T-cell (primary cell): ENCODE measurements around the gene DHX57. TPM values are rescaled to one million over a fixed set of nuclear protein-coding genes. Genes with fewer than 3 reads are reported as not detected.
"Not testable (repeated sequence)": the region's sequence is repeated elsewhere in the genome, so short reads cannot be mapped to it uniquely, and the experiment has no call there.

Experiments
- ATAC-seq, 4 experiments: fragments of 200-7000 bp in 3 of 4; fragments of 150-1000 bp in 1 of 4; cut with Tn5 transposase; replicated peaks in 1 of 4; 1 replicate in 3 of 4; 2 replicates in 1 of 4; pipeline ENCODE4 v1.10.0; 2021; ENCODE audit warnings: moderate library complexity in 3 of 4, mild to moderate bottlenecking in 2 of 4, moderate number of reproducible peaks in 1 of 4
- CTCF ChIA-PET, 2 donors: fragments of 300-600 bp; sonication (Branson Sonifier 250); formaldehyde crosslinking; loops; one replicate each; lab custom pipeline; 2022; ENCODE audit warnings: antibody characterized with exemption in 2 of 2; lab: Charles Lee
- POLR2A ChIA-PET, 2 donors: fragments of 300-600 bp; sonication (Branson Sonifier 250); formaldehyde crosslinking; loops; one replicate each; lab custom pipeline; 2022; ENCODE audit warnings: antibody characterized with exemption in 2 of 2; lab: Charles Lee
- DNase-seq, 35 experiments: peaks; one replicate each; pipeline versions ENCODE4 v3.0.0 to v3.0.0-alpha.2; 2013 to 2023
- H3K27ac ChIP-seq: one replicate; pipeline ENCODE4 v1.5.1; 2013; ENCODE audit warnings: low read length
- H3K27me3 ChIP-seq, 2 experiments: replicated peaks in 1 of 2; 1 replicate in 1 of 2; 2 replicates in 1 of 2; pipeline versions ENCODE4 v1.6.1 to v1.7.0; 2013; ENCODE audit warnings: low read length in 1 of 2, mixed read lengths in 1 of 2; ENCODE audit not compliant: control insufficient read depth in 2 of 2, insufficient read depth in 2 of 2; ENCODE audit errors: extremely low read depth in 1 of 2
- H3K36me3 ChIP-seq, 2 donors: 1 replicate in 1 of 2; 2 replicates in 1 of 2; pipeline versions ENCODE4 v1.6.1 to v1.7.0; 2013; ENCODE audit warnings: low read length in 1 of 2; ENCODE audit not compliant: control insufficient read depth in 2 of 2, insufficient read depth in 1 of 2; ENCODE audit errors: extremely low read depth in 1 of 2
- H3K4me1 ChIP-seq, 2 experiments: 1 replicate in 1 of 2; 2 replicates in 1 of 2; pipeline versions ENCODE4 v1.6.1 to v1.7.0; 2013; ENCODE audit warnings: low read length in 2 of 2, mixed read lengths in 1 of 2; ENCODE audit not compliant: insufficient read depth in 2 of 2, control insufficient read depth in 1 of 2; ENCODE audit errors: extremely low read depth in 1 of 2
- H3K4me3 ChIP-seq, 2 donors: 1 replicate in 1 of 2; 2 replicates in 1 of 2; pipeline versions ENCODE4 v1.5.1 to v1.7.0; 2013; ENCODE audit warnings: mild to moderate bottlenecking in 2 of 2, low read length in 1 of 2, moderate library complexity in 1 of 2; ENCODE audit not compliant: control insufficient read depth in 1 of 2; ENCODE audit errors: extremely low read depth in 1 of 2
- H3K9me3 ChIP-seq: 2 replicates; pipeline ENCODE4 v1.7.0; 2013
- H3K27ac Mint-ChIP-seq, 2 donors: one replicate each; pipeline ENCODE4 v1.8.0; 2020 to 2021; ENCODE audit warnings: mild to moderate bottlenecking in 2 of 2, mixed read lengths in 2 of 2
- H3K27me3 Mint-ChIP-seq, 2 donors: one replicate each; pipeline ENCODE4 v1.8.0; 2021 to 2022; ENCODE audit warnings: mixed read lengths in 2 of 2
- H3K36me3 Mint-ChIP-seq: one replicate; pipeline ENCODE4 v1.8.0; 2021; ENCODE audit warnings: mixed read lengths
- H3K4me1 Mint-ChIP-seq, 3 donors: one replicate each; pipeline ENCODE4 v1.8.0; 2020 to 2022; ENCODE audit warnings: mixed read lengths in 3 of 3, mild to moderate bottlenecking in 1 of 3
- H3K4me3 Mint-ChIP-seq, 3 donors: one replicate each; pipeline ENCODE4 v1.8.0; 2020 to 2022; ENCODE audit warnings: mild to moderate bottlenecking in 3 of 3, mixed read lengths in 3 of 3, moderate library complexity in 3 of 3
- H3K9me3 Mint-ChIP-seq, 3 donors: one replicate each; pipeline ENCODE4 v1.8.0; 2020 to 2022; ENCODE audit warnings: mixed read lengths in 3 of 3
- WGBS: methylation state at CpG from one replicate; pipeline ENCODE4 v1.1.5; 2013; ENCODE audit warnings: missing lambda C conversion rate; ENCODE audit not compliant: insufficient coverage; 5-methylcytosine and 5-hydroxymethylcytosine counted together
- total RNA-seq, 35 experiments: library from RNA in 6 of 35; stranded (reverse) in 6 of 35; fragments of 120-200 nt in 1 of 35; gene quantifications; one replicate each; pipeline versions ENCODE4 v1.2.1 to v1.2.4 and lab custom pipeline; 2013 to 2026

Gene DHX57
- total RNA-seq, 5 donors from 2014 or later (not counting 1 experiment from before 2014, with no cell fraction given) = 14.2 to 20.5 (median 16.0) TPM

- H3K36me3 ChIP-seq = no peaks in the 10 kb centered on the region
- no peaks in the 10 kb centered on the region for H3K36me3 Mint-ChIP-seq
- no peaks in the 10 kb centered on the region for H3K27me3 ChIP-seq
- H3K4me3 ChIP-seq = no peak overlapping the region
- no peak for DNase-seq
- H3K27ac Mint-ChIP-seq = no peak overlapping the region
- H3K27ac ChIP-seq = no peak overlapping the region
- H3K4me1 ChIP-seq = no peaks in the 10 kb centered on the region
- ChIA-PET CTCF (no interaction called here), POLR2A (interaction anchor here in 1 of 2 donors (1.6 kb wide), 1 partner anchor 14 kb away, joined by 7 read pairs; the partner anchor contains the start of gene SRSF7)
- no peaks in the 10 kb centered on the region for H3K27me3 Mint-ChIP-seq
- ATAC-seq = no peak
- H3K9me3 Mint-ChIP-seq = no peaks in the 10 kb centered on the region
- no CpG with 5 or more reads among the region's 4 CpGs for WGBS
- H3K4me1 Mint-ChIP-seq = no peaks in the 10 kb centered on the region
- no peak overlapping the region for H3K4me3 Mint-ChIP-seq
- no peaks in the 10 kb centered on the region for H3K9me3 ChIP-seq
Observed at GRCh38 chr2:38765149-38765548, 110.6 kb downstream of the DHX57 start.

GRCh38 chr2:38763728-38764127 lies 112.0 kb downstream of the DHX57 start:
- no CpG with 5 or more reads among the region's 4 CpGs for WGBS
- Histone ChIP-seq H3K36me3 (no peaks in the 10 kb centered on the region), H3K4me3 (no peak overlapping the region), H3K27ac (no peak overlapping the region), H3K4me1 (no peaks in the 10 kb centered on the region), H3K27me3 (no peaks in the 10 kb centered on the region), H3K9me3 (no peaks in the 10 kb centered on the region)
- H3K9me3 Mint-ChIP-seq = no peaks in the 10 kb centered on the region
- H3K27ac Mint-ChIP-seq = no peak overlapping the region
- CTCF ChIA-PET = no interaction called here
- no peaks in the 10 kb centered on the region for H3K36me3 Mint-ChIP-seq
- no peak for DNase-seq
- POLR2A ChIA-PET = interaction anchor here (1.6 to 2.0 kb wide), 2 partner anchors 12 to 13 kb away, joined by 7 to 18 read pairs; partner anchors contain the start of gene SRSF7 (in 2 of the 2)
- ATAC-seq = peak in 1 of 4 experiments; percentile 59
- no peaks in the 10 kb centered on the region for H3K27me3 Mint-ChIP-seq
- H3K4me3 Mint-ChIP-seq = no peak overlapping the region
- H3K4me1 Mint-ChIP-seq = no peaks in the 10 kb centered on the region

- ATAC-seq = peak in 1 of 4 experiments; percentile 69
- DNase-seq = no peak
- ChIA-PET CTCF (no interaction called here), POLR2A (interaction anchor here (1.0 to 2.0 kb wide), 2 partner anchors 12 kb away, joined by 4 to 18 read pairs; partner anchors contain the start of gene SRSF7 (in 2 of the 2))
- Histone ChIP-seq H3K4me1 (no peaks in the 10 kb centered on the region), H3K36me3 (no peaks in the 10 kb centered on the region), H3K4me3 (no peak overlapping the region), H3K27me3 (no peaks in the 10 kb centered on the region), H3K9me3 (no peaks in the 10 kb centered on the region), H3K27ac (no peak overlapping the region)
- H3K36me3 Mint-ChIP-seq = no peaks in the 10 kb centered on the region
- H3K4me1 Mint-ChIP-seq = no peaks in the 10 kb centered on the region
- H3K27ac Mint-ChIP-seq = no peak overlapping the region
- H3K27me3 Mint-ChIP-seq = no peaks in the 10 kb centered on the region
- no CpG with 5 or more reads among the region's 2 CpGs for WGBS
- H3K4me3 Mint-ChIP-seq = no peak overlapping the region
- no peaks in the 10 kb centered on the region for H3K9me3 Mint-ChIP-seq
Observed at GRCh38 chr2:38763228-38763627, 112.5 kb downstream of the DHX57 start.

GRCh38 chr2:38755891-38756290 lies 119.8 kb downstream of the DHX57 start:
- H3K27me3 Mint-ChIP-seq, DNase-seq, ATAC-seq, H3K36me3 Mint-ChIP-seq, H3K9me3 ChIP-seq, H3K27me3 ChIP-seq, H3K9me3 Mint-ChIP-seq, H3K4me3 Mint-ChIP-seq, H3K27ac Mint-ChIP-seq, H3K4me3 ChIP-seq, CTCF ChIA-PET, H3K27ac ChIP-seq, POLR2A ChIA-PET, H3K36me3 ChIP-seq: not testable (repeated sequence)
- peaks cover 14 to 21% (median 21%) of the 10 kb centered on the region in 3 donors for H3K4me1 Mint-ChIP-seq
- H3K4me1 ChIP-seq = peaks cover 4 to 18% of the 10 kb centered on the region in 2 experiments
- 100% methylated on average over 1 of the region's 31 CpGs for WGBS

GRCh38 chr2:38754506-38754905 lies 121.2 kb downstream of the DHX57 start:
- H3K4me3 ChIP-seq = peak overlapping the region; percentile 8 to 44
- DNase-seq = no peak
- peak overlapping the region; percentile 55 to 77 for H3K27ac Mint-ChIP-seq

GRCh38 chr2:38754049-38754448 lies 121.7 kb downstream of the DHX57 start:
- Mint-ChIP-seq H3K9me3 (no peaks in the 10 kb centered on the region), H3K27me3 (peaks cover 0 to 3% of the 10 kb centered on the region in 2 donors), H3K4me3 (peak overlapping the region; percentile 63 to 73 (median 65)), H3K36me3 (peaks cover 16% of the 10 kb centered on the region), H3K27ac (peak overlapping the region; percentile 83 to 85), H3K4me1 (peaks cover 22 to 36% (median 32%) of the 10 kb centered on the region in 3 donors)
- peaks cover under 1 to 10% of the 10 kb centered on the region in 2 donors for H3K36me3 ChIP-seq
- H3K4me1 ChIP-seq = peaks cover 15 to 25% of the 10 kb centered on the region in 2 experiments
- POLR2A ChIA-PET = interaction anchor here in 1 of 2 donors (0.7 kb wide), 1 partner anchor 1187 kb away, joined by 5 read pairs; no protein-coding TSS in a partner anchor
- DNase-seq (no peak), ATAC-seq (no peak)
- peak overlapping the region; percentile 64 for H3K27ac ChIP-seq
- H3K4me3 ChIP-seq = peak overlapping the region in 1 of 2 donors; percentile 44
- H3K27me3 ChIP-seq = no peaks in the 10 kb centered on the region
- CTCF ChIA-PET = interaction anchor here in 1 of 2 donors (1.0 kb wide), 2 partner anchors 24 to 32 kb away, joined by 3 read pairs; partner anchors contain the start of gene GEMIN6
- no peaks in the 10 kb centered on the region for H3K9me3 ChIP-seq

More at GRCh38 chr2:38754506-38754905, 121.2 kb downstream of the DHX57 start:
- ChIA-PET CTCF (interaction anchor here in 1 of 2 donors (0.6 to 1.0 kb wide), 3 partner anchors 23 to 215 kb away, joined by 3 to 4 read pairs (median 3); partner anchors contain the start of gene GEMIN6), POLR2A (interaction anchor here in 1 of 2 donors (0.6 kb wide), 1 partner anchor 11 kb away, joined by 5 read pairs; no protein-coding TSS in a partner anchor)
- Histone ChIP-seq H3K27me3 (no peaks in the 10 kb centered on the region), H3K4me1 (peaks cover 10 to 21% of the 10 kb centered on the region in 2 experiments), H3K27ac (peak overlapping the region; percentile 64), H3K9me3 (no peaks in the 10 kb centered on the region), H3K36me3 (peaks cover 0 to 6% of the 10 kb centered on the region in 2 donors)
- no CpG with 5 or more reads among the region's 3 CpGs for WGBS
- H3K4me1 Mint-ChIP-seq = peaks cover 19 to 31% (median 28%) of the 10 kb centered on the region in 3 donors
- H3K9me3 Mint-ChIP-seq = no peaks in the 10 kb centered on the region
- peak overlapping the region; percentile 63 to 78 (median 71) for H3K4me3 Mint-ChIP-seq
- peaks cover 13% of the 10 kb centered on the region for H3K36me3 Mint-ChIP-seq
- ATAC-seq = no peak
- peaks cover 0 to 3% of the 10 kb centered on the region in 2 donors for H3K27me3 Mint-ChIP-seq
